ENCODE data around the gene SPHK1.

SPHK1 gene

DNA sequence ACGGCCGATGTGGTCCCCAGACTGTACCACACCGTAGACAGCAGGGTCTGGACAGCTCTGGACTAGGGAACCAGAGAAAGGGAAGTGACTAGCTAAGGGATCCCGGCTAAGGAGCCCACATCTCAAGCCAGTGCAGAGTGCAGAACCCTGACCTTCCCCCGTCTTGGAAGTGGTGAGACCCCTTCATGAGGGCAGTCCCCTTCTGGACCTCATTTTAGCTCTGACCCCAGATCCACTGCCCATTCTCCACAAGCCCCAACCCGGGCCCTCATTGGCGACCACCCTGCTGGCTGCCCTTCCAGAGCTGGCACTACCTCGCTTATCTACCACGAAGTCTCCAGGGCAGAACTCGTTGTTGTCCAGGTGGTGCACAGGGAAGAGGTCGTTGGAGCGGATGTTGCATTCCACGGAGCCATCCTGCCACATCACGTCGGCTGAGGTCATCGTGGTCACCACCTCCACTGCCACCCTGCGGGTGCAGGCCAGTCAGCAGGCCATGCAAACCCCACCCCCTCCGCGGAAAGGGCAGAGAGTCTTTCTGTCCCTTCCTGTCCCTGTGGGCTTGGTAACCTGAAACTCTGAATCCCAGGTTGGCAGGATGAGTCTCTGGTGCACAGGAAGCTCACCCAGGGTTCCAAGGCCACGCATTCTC lies 14.2 kb downstream of the SPHK1 start:
- Histone ChIP-seq H3K9me3 (ENCODE audit: control insufficient read depth in 2 of 2, low read length in 2 of 2) (no peaks in the 10 kb centered on the region), H3K27me3 (ENCODE audit: control insufficient read depth in 1 of 2, insufficient read depth in 2 of 2, low read length in 2 of 2) (no peaks in the 10 kb centered on the region), H3K9ac (ENCODE audit: low read length in 2 of 2) (no peak overlapping the region), H3K27ac (ENCODE audit: low read length) (no peak overlapping the region), H3K4me3 (ENCODE audit: low read length in 2 of 2) (no peak overlapping the region), H3K36me3 (ENCODE audit: control insufficient read depth in 2 of 2, insufficient read depth in 2 of 2, low read length in 2 of 2) (peaks cover 53 to 78% of the 10 kb centered on the region in 2 donors), H3K4me1 (ENCODE audit: control insufficient read depth, insufficient read depth, low read length) (no peaks in the 10 kb centered on the region)

DNA sequence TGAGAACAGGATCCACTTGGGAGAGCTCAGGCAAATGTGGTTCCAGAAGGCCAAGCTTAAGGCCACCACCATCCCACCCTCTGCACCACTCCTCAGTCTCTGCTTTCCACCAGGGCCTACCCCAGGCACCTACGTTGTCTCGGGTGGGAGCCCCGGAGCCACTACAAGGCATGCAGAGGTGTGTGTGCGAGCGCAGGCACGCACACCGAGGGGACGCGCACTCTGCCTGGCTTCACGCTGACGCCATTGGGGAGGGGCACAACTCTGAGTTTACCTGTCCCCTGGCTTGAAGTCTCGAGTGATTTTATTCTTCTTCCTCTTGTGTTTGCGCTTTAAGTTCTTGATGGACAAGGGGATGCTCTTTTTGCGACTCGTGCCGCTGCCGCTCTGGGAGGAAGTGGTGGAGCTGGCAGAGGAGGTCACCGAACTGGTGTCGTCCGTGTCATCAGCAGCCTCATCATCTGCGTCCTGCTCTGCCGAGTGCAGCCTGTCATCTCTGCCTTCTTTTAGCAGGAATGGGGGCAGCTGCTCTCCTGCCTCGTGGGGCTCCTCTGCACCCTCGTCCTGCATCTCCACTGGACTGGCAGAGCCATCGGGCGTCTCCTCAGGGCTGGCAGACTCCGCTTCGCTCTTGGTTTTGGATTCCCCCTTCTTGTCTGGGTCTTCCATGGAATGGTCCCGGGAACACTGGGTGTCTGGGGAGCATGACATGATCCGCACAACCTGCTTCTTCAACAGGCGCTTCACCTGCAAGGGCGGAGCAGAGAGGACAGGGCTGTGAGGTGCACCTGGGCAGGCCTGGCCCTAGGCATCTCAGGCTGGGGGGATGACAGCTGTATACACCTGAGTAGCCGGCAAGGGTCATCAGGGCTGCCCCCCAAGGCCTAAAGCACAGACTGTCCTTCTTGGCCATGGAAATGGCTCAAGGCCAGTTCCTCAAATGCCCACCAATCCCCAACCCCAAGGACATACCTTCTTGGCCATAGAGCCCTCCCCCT lies 15.1 kb downstream of the SPHK1 start:
- no peak overlapping the region for H3K27ac ChIP-seq (ENCODE audit: low read length)
- H3K4me3 ChIP-seq (ENCODE audit: low read length in 2 of 2), result no peak overlapping the region
- no peaks in the 10 kb centered on the region for H3K9me3 ChIP-seq (ENCODE audit: control insufficient read depth in 2 of 2, low read length in 2 of 2)
- H3K4me1 ChIP-seq (ENCODE audit: control insufficient read depth, insufficient read depth, low read length), result no peaks in the 10 kb centered on the region
- H3K36me3 ChIP-seq (ENCODE audit: control insufficient read depth in 2 of 2, insufficient read depth in 2 of 2, low read length in 2 of 2), result peaks cover 54 to 78% of the 10 kb centered on the region in 2 donors
- H3K27me3 ChIP-seq (ENCODE audit: control insufficient read depth in 1 of 2, insufficient read depth in 2 of 2, low read length in 2 of 2), result no peaks in the 10 kb centered on the region
- no peak overlapping the region for H3K9ac ChIP-seq (ENCODE audit: low read length in 2 of 2)

DNA sequence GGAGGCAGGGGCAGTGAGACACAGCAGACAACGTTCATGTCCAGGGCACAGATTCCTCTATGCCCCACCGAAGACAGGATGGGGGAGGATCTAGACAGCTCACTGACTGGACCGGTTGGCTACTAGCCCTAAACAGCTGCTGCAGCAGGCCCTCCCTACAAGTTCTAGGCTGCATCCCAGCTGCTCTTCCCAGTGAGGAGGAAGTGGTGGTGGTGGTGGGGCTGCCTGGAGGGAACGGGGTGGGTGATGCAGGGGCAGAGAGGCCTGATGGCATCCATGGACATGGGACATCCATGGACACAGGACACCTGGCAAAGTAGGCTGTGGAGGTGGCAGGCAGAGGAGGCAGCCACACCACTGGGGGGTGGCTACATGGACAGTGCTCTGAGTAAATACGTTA lies 18.3 kb downstream of the SPHK1 start:
- Histone ChIP-seq H3K36me3 (ENCODE audit: control insufficient read depth in 2 of 2, insufficient read depth in 2 of 2, low read length in 2 of 2) (peaks cover 38 to 61% of the 10 kb centered on the region in 2 donors), H3K9me3 (ENCODE audit: control insufficient read depth in 2 of 2, low read length in 2 of 2) (no peaks in the 10 kb centered on the region)

DNA sequence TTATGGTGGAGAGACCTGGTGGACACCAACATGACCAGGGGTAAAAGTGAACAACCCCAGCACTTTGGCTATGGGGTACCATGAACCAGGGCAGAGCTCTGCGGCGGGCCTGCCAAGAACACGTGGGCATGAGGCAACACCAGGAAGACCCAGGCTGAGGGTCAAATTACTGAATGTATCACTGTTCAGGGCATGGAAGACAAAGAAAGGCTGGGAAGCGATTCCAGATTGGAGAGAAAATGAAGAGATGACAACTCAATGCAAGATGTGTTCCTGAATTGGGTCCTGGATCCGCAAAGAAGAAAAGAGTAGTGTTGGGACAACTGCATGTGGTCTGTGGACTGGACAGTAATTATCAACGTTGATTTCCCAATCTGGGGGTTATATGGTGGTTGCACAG lies 19.8 kb downstream of the SPHK1 start:
- Histone ChIP-seq H3K27ac (ENCODE audit: low read length) (no peak overlapping the region), H3K4me1 (ENCODE audit: control insufficient read depth, insufficient read depth, low read length) (peaks cover 5% of the 10 kb centered on the region), H3K4me3 (ENCODE audit: low read length in 2 of 2) (no peak overlapping the region), H3K36me3 (ENCODE audit: control insufficient read depth in 2 of 2, insufficient read depth in 2 of 2, low read length in 2 of 2) (peaks cover 31 to 48% of the 10 kb centered on the region in 2 donors), H3K9me3 (ENCODE audit: control insufficient read depth in 2 of 2, low read length in 2 of 2) (no peaks in the 10 kb centered on the region), H3K9ac (ENCODE audit: low read length in 2 of 2) (no peak overlapping the region), H3K27me3 (ENCODE audit: control insufficient read depth in 1 of 2, insufficient read depth in 2 of 2, low read length in 2 of 2) (no peaks in the 10 kb centered on the region)

More for the DNA sequence above, 18.3 kb downstream of the SPHK1 start:
- no peak overlapping the region for H3K4me3 ChIP-seq (ENCODE audit: low read length in 2 of 2)
- H3K9ac ChIP-seq (ENCODE audit: low read length in 2 of 2), result no peak overlapping the region
- no peaks in the 10 kb centered on the region for H3K27me3 ChIP-seq (ENCODE audit: control insufficient read depth in 1 of 2, insufficient read depth in 2 of 2, low read length in 2 of 2)
- no peak overlapping the region for H3K27ac ChIP-seq (ENCODE audit: low read length)
- H3K4me1 ChIP-seq (ENCODE audit: control insufficient read depth, insufficient read depth, low read length), result peaks cover 3% of the 10 kb centered on the region

DNA sequence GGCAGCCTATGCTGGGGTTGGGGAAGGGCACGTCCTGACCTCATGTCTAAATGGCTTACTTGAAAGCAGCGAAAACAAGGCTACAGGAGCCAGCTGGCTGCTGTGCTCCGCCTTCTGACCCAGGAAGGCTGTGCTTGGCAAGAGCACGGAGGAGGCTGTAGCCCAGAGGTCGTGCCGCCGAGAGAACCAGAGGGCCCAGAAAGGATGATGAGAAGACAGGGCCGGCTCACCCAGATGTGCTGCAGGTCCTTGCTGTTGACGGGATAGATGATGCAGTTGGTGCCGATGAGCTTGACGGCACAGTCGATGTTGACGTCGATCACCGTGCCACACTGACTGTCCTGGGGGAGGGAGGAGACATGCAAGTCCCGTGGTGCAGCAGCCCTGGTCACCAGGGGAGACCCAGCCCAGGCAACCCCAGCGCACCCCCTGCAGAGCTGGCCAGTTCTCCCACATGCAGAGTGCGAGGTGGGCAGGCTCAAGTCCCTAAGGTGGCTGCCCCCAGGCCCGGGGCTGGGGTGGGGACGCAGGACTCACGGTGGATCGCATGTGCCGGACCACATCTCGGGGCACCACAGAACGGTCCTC lies 20.7 kb downstream of the SPHK1 start:
- H3K4me3 ChIP-seq (ENCODE audit: low read length in 2 of 2), result no peak overlapping the region
- H3K9ac ChIP-seq (ENCODE audit: low read length in 2 of 2), result no peak overlapping the region
- peaks cover 25 to 40% of the 10 kb centered on the region in 2 donors for H3K36me3 ChIP-seq (ENCODE audit: control insufficient read depth in 2 of 2, insufficient read depth in 2 of 2, low read length in 2 of 2)
- H3K9me3 ChIP-seq (ENCODE audit: control insufficient read depth in 2 of 2, low read length in 2 of 2), result no peaks in the 10 kb centered on the region
- H3K27ac ChIP-seq (ENCODE audit: low read length), result no peak overlapping the region
- H3K4me1 ChIP-seq (ENCODE audit: control insufficient read depth, insufficient read depth, low read length), result peaks cover 5% of the 10 kb centered on the region
- no peaks in the 10 kb centered on the region for H3K27me3 ChIP-seq (ENCODE audit: control insufficient read depth in 1 of 2, insufficient read depth in 2 of 2, low read length in 2 of 2)

DNA sequence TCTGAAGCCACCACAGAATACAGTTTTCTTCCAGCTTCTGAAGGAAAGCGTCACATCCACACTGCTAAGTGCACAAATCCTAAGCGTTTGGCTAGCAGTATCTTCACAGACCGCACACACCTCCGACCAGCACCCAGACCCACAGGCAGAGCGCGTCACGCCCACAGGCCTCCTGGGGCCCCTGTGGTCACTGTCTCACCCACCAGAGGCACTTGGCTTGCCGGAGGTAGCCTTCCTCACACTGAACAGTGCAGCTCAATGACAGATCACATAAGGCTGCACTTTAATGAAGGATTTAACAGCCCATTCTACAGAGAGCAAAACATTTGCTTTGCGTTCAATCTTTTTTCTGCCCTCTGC lies 21.2 kb downstream of the SPHK1 start:
- Histone ChIP-seq H3K36me3 (ENCODE audit: control insufficient read depth in 2 of 2, insufficient read depth in 2 of 2, low read length in 2 of 2) (peaks cover 21 to 35% of the 10 kb centered on the region in 2 donors), H3K27me3 (ENCODE audit: control insufficient read depth in 1 of 2, insufficient read depth in 2 of 2, low read length in 2 of 2) (no peaks in the 10 kb centered on the region), H3K27ac (ENCODE audit: low read length) (no peak overlapping the region), H3K9ac (ENCODE audit: low read length in 2 of 2) (no peak overlapping the region), H3K9me3 (ENCODE audit: control insufficient read depth in 2 of 2, low read length in 2 of 2) (no peaks in the 10 kb centered on the region), H3K4me1 (ENCODE audit: control insufficient read depth, insufficient read depth, low read length) (peaks cover 5% of the 10 kb centered on the region), H3K4me3 (ENCODE audit: low read length in 2 of 2) (no peak overlapping the region)

DNA sequence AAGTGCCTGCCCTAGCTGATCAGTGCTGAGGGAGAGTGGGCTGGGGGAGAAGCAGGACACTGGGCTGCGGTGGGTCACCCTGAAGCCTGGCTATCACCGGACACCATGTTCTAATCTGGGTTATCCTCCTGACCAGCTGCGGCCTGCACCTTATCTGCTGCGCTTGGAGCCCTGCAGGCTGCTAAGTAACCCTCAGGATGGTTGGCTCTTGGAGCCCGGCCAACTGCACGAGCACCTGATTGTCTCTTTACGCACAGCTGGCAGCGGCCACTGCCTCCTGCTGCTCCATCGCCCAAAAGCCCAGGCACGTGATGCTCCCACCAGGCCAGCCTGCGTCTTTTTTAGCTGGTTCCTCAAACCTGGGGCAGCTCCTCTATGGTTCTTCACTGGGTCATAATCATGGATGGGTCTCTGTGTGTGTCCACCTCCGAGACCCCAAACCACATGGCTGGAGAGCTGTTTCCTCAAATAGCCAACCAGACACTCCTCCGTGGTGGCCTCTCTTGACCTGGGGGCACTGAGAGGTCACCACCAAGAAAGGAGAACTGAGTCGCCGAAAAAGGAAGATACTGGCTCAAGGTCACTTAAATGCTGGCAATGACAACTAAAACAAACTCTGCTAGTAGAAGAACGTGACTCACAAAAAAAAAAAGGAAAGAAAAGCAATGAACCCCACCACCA lies 21.7 kb downstream of the SPHK1 start:
- no peak overlapping the region for H3K27ac ChIP-seq (ENCODE audit: low read length)
- no peak overlapping the region for H3K9ac ChIP-seq (ENCODE audit: low read length in 2 of 2)
- H3K27me3 ChIP-seq (ENCODE audit: control insufficient read depth in 1 of 2, insufficient read depth in 2 of 2, low read length in 2 of 2), result no peaks in the 10 kb centered on the region
- H3K9me3 ChIP-seq (ENCODE audit: control insufficient read depth in 2 of 2, low read length in 2 of 2), result no peaks in the 10 kb centered on the region
- H3K4me3 ChIP-seq (ENCODE audit: low read length in 2 of 2), result no peak overlapping the region
- H3K36me3 ChIP-seq (ENCODE audit: control insufficient read depth in 2 of 2, insufficient read depth in 2 of 2, low read length in 2 of 2), result peaks cover 15 to 30% of the 10 kb centered on the region in 2 donors
- peaks cover 5% of the 10 kb centered on the region for H3K4me1 ChIP-seq (ENCODE audit: control insufficient read depth, insufficient read depth, low read length)

DNA sequence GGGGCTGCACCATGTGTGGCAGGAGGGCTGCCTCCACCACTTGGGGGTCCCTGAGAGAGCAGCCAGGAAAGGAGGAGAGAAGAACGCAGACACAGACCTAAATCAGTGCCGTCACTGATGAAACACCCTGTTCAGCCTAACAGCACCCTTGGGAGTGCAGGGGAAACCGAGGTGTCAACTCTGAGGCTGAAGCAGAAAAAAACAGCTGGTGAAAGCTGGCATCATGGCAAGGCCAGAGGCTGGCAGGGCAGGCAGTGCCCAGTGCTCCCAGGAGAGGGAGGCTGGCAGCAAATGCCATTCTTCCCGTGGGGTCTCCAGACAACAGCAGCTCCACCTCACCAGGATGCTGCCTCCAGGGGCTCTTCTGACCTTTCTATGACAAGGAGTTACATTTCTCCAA lies 23.1 kb downstream of the SPHK1 start:
- H3K4me1 ChIP-seq (ENCODE audit: control insufficient read depth, insufficient read depth, low read length), result peaks cover 5% of the 10 kb centered on the region

DNA sequence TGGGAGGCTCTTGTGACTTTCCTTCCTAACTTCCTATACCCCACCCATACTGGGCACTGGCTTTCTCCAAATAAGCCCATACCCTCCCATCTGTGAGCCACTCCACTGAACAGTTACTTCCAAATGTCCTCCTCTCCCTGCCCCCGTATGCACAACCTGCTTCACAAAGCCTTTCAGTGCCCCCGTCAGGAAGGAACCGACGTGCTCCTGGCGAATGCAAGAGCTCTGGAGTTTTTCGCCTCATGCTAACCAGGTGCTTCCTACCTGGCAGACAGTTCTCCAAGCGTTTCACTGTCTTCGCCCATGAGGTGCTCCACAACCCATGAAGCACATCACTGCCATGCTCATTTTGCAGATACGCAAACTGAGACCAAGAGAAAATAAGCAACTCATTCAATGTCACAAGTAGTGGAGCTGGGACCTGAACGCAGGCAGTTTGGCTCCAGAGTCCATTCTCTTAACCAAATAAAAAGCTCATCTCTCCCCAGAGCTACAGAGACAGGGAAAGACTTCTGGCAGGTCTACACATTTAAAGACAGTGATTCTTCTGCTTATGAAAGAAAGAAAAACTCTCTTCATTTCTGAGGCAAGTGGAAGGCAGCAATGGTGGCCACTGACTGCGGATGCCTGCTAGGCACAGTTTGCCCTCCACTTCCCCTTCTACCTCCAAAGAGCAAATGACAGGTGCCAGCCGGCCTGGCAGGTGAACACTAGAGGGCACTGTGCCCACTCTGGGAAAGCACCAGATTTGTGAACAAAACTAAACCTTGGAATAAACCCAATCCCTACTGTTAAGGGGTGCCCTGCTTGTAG lies 23.8 kb downstream of the SPHK1 start:
- no peaks in the 10 kb centered on the region for H3K27me3 ChIP-seq (ENCODE audit: control insufficient read depth in 1 of 2, insufficient read depth in 2 of 2, low read length in 2 of 2)
- H3K9me3 ChIP-seq (ENCODE audit: control insufficient read depth in 2 of 2, low read length in 2 of 2), result no peaks in the 10 kb centered on the region
- no peak overlapping the region for H3K4me3 ChIP-seq (ENCODE audit: low read length in 2 of 2)
- peaks cover 3 to 14% of the 10 kb centered on the region in 2 donors for H3K36me3 ChIP-seq (ENCODE audit: control insufficient read depth in 2 of 2, insufficient read depth in 2 of 2, low read length in 2 of 2)
- H3K27ac ChIP-seq (ENCODE audit: low read length), result no peak overlapping the region
- H3K9ac ChIP-seq (ENCODE audit: low read length in 2 of 2), result no peak overlapping the region
- H3K4me1 ChIP-seq (ENCODE audit: control insufficient read depth, insufficient read depth, low read length), result peaks cover 5% of the 10 kb centered on the region

More for the DNA sequence above, 23.1 kb downstream of the SPHK1 start:
- peaks cover 6 to 19% of the 10 kb centered on the region in 2 donors for H3K36me3 ChIP-seq (ENCODE audit: control insufficient read depth in 2 of 2, insufficient read depth in 2 of 2, low read length in 2 of 2)
- no peaks in the 10 kb centered on the region for H3K27me3 ChIP-seq (ENCODE audit: control insufficient read depth in 1 of 2, insufficient read depth in 2 of 2, low read length in 2 of 2)
- no peak overlapping the region for H3K9ac ChIP-seq (ENCODE audit: low read length in 2 of 2)
- H3K9me3 ChIP-seq (ENCODE audit: control insufficient read depth in 2 of 2, low read length in 2 of 2), result no peaks in the 10 kb centered on the region
- H3K4me3 ChIP-seq (ENCODE audit: low read length in 2 of 2), result no peak overlapping the region
- H3K27ac ChIP-seq (ENCODE audit: low read length), result no peak overlapping the region

Data from stomach smooth muscle (tissue), 2 donors.